ENCODE measurements around the gene WDR91. TPM values are rescaled to one million over a fixed set of nuclear protein-coding genes. Genes with fewer than 3 reads are reported as not detected.

WDR91 gene
- total and polyA plus RNA-seq, 4 donors = 11.3 to 47.8 (median 21.5) TPM

- Histone ChIP-seq H3K27me3 (ENCODE audit: control insufficient read depth in 3 of 3, insufficient read depth in 3 of 3, low read length in 2 of 3) (no peaks in the 10 kb centered on the region), H3K36me3 (ENCODE audit: control insufficient read depth in 4 of 4, insufficient read depth in 4 of 4, low read length in 4 of 4) (no peaks in the 10 kb centered on the region), H3K9me3 (ENCODE audit: control insufficient read depth in 4 of 4, insufficient read depth in 3 of 4, low read length in 3 of 4) (no peaks in the 10 kb centered on the region), H3K4me1 (ENCODE audit: control insufficient read depth in 5 of 5, insufficient read depth in 5 of 5, low read length in 5 of 5) (peaks cover 0 to 3% (median 0%) of the 10 kb centered on the region in 5 donors), H3K9ac (ENCODE audit: insufficient read depth in 1 of 2, low read length in 2 of 2) (no peak overlapping the region), H3K4me3 (no peak overlapping the region), H3K27ac (ENCODE audit: low read depth in 1 of 2, low read length in 1 of 2) (no peak overlapping the region)
- TF ChIP-seq CTCF (IDR thresholded peaks at IDR 0.05; ENCODE audit: control extremely low read depth, extremely low read depth) = no peak
- ATAC-seq (ENCODE audit: insufficient read depth, low FRiP score) (no peak), DNase-seq (no peak)
- WGBS, 2 donors = 97% methylated on average over 43 of the region's 43 CpGs
Observed at GRCh38 chr7:135246191-135246825, 35.0 kb upstream of the WDR91 start.

GRCh38 chr7:135245226-135246190 is 34.2 kb upstream of the WDR91 start:
- 91 to 97% methylated on average over 9 of the region's 9 CpGs for WGBS, 2 donors
- ATAC-seq (ENCODE audit: insufficient read depth, low FRiP score) (no peak), DNase-seq (no peak)
- Histone ChIP-seq H3K4me1 (ENCODE audit: control insufficient read depth in 5 of 5, insufficient read depth in 5 of 5, low read length in 5 of 5) (peaks cover 0 to 4% (median 0%) of the 10 kb centered on the region in 5 donors), H3K9ac (ENCODE audit: insufficient read depth in 1 of 2, low read length in 2 of 2) (no peak overlapping the region), H3K36me3 (ENCODE audit: control insufficient read depth in 4 of 4, insufficient read depth in 4 of 4, low read length in 4 of 4) (no peaks in the 10 kb centered on the region), H3K27ac (ENCODE audit: low read depth in 1 of 2, low read length in 1 of 2) (no peak overlapping the region), H3K4me3 (no peak overlapping the region), H3K27me3 (ENCODE audit: control insufficient read depth in 3 of 3, insufficient read depth in 3 of 3, low read length in 2 of 3) (no peaks in the 10 kb centered on the region), H3K9me3 (ENCODE audit: control insufficient read depth in 4 of 4, insufficient read depth in 3 of 4, low read length in 3 of 4) (no peaks in the 10 kb centered on the region)
- TF ChIP-seq CTCF (IDR thresholded peaks at IDR 0.05; ENCODE audit: control extremely low read depth, extremely low read depth) = no peak

GRCh38 chr7:135242096-135242684 is 30.9 kb upstream of the WDR91 start:
- H3K4me1 ChIP-seq (ENCODE audit: control insufficient read depth in 5 of 5, insufficient read depth in 5 of 5, low read length in 5 of 5) = peaks cover 0 to 17% (median 0%) of the 10 kb centered on the region in 5 donors
- no peak overlapping the region for H3K9ac ChIP-seq (ENCODE audit: insufficient read depth in 1 of 2, low read length in 2 of 2)
- H3K9me3 ChIP-seq (ENCODE audit: control insufficient read depth in 4 of 4, insufficient read depth in 3 of 4, low read length in 3 of 4) = no peaks in the 10 kb centered on the region
- H3K36me3 ChIP-seq (ENCODE audit: control insufficient read depth in 4 of 4, insufficient read depth in 4 of 4, low read length in 4 of 4) = no peaks in the 10 kb centered on the region
- 75 to 86% methylated on average over 5 of the region's 5 CpGs for WGBS, 2 donors
- DNase-seq = no peak
- H3K27me3 ChIP-seq (ENCODE audit: control insufficient read depth in 3 of 3, insufficient read depth in 3 of 3, low read length in 2 of 3) = no peaks in the 10 kb centered on the region
- ATAC-seq (ENCODE audit: insufficient read depth, low FRiP score) = no peak
- H3K4me3 ChIP-seq = no peak overlapping the region
- no peak for TF ChIP-seq CTCF (IDR thresholded peaks at IDR 0.05; ENCODE audit: control extremely low read depth, extremely low read depth)
- H3K27ac ChIP-seq (ENCODE audit: low read depth in 1 of 2, low read length in 1 of 2) = no peak overlapping the region

Measured in lung (tissue), 12 donors.